H1 (cell line): ENCODE measurements around the gene SYF2. TPM values are rescaled to one million over a fixed set of nuclear protein-coding genes. Genes with fewer than 3 reads are reported as not detected.
A peak's percentile ranks its signal among the peaks of the same experiment; 100 is the strongest.
"Not testable (repeated sequence)": the region's sequence is repeated elsewhere in the genome, so short reads cannot be mapped to it uniquely, and the experiment has no call there.

Source experiments
- CTCF ChIA-PET: fragments of 300-600 bp; sonication (Branson Sonifier 250); formaldehyde crosslinking; loops from one replicate; lab custom pipeline; 2021; ENCODE audit not compliant: partially characterized antibody; lab: Charles Lee
- POLR2A ChIA-PET: fragments of 300-600 bp; sonication (Branson Sonifier 250); formaldehyde crosslinking; loops from one replicate; lab custom pipeline; 2021; ENCODE audit warnings: inconsistent platforms; ENCODE audit not compliant: partially characterized antibody; lab: Charles Lee
- DNase-seq, 2 experiments: peaks; one replicate each; pipeline versions ENCODE4 v3.0.0 to v3.0.0-alpha.2; 2010 to 2022; ENCODE audit warnings: low spot score in 2 of 2, low read depth in 1 of 2, mixed read lengths in 1 of 2
- FAIRE-seq: peaks from 2 replicates; lab custom pipeline; 2011; peaks lifted over from hg19 to GRCh38; lab: Jason Lieb, UNC
- H2AFZ ChIP-seq: 2 replicates; pipeline ENCODE4 v1.8.1; 2012; ENCODE audit warnings: low read length, inconsistent platforms
- H2AK5ac ChIP-seq: 2 replicates; pipeline ENCODE4 v1.6.1; 2013; ENCODE audit warnings: low read depth, low read length
- H2BK120ac ChIP-seq: replicated peaks from 2 replicates; pipeline ENCODE3; 2013; ENCODE audit warnings: low read depth, low read length, inconsistent platforms
- H2BK12ac ChIP-seq: 2 replicates; pipeline ENCODE4 v1.6.1; 2013; ENCODE audit warnings: low read depth, low read length
- H2BK15ac ChIP-seq: 2 replicates; pipeline ENCODE4 v1.6.1; 2013; ENCODE audit warnings: low read length
- H2BK20ac ChIP-seq: 2 replicates; pipeline ENCODE4 v1.6.1; 2013; ENCODE audit warnings: low read length
- H2BK5ac ChIP-seq: 2 replicates; pipeline ENCODE4 v1.6.1; 2013; ENCODE audit warnings: low read depth, low read length
- H3K14ac ChIP-seq: 2 replicates; pipeline ENCODE4 v1.6.1; 2013; ENCODE audit warnings: inconsistent platforms; ENCODE audit not compliant: insufficient read length
- H3K18ac ChIP-seq: 2 replicates; pipeline ENCODE4 v1.6.1; 2013; ENCODE audit warnings: low read length; ENCODE audit errors: extremely low read depth
- H3K23ac ChIP-seq: 2 replicates; pipeline ENCODE4 v1.6.1; 2013; ENCODE audit warnings: inconsistent platforms; ENCODE audit not compliant: insufficient read length
- H3K23me2 ChIP-seq: 2 replicates; pipeline ENCODE4 v1.6.1; 2013; ENCODE audit warnings: low read depth, low read length
- H3K27ac ChIP-seq: 2 replicates; pipeline ENCODE4 v1.6.1; 2011; ENCODE audit warnings: low read depth, low read length, inconsistent platforms
- H3K27me3 ChIP-seq, 4 experiments: replicated peaks in 1 of 4; 1 replicate in 1 of 4; 2 replicates in 3 of 4; pipeline versions ENCODE4 v1.6.1 to v1.8.1; 2011 to 2013; ENCODE audit warnings: low read length in 3 of 4, mild to moderate bottlenecking in 3 of 4, inconsistent platforms in 2 of 4, mixed read lengths in 2 of 4, moderate library complexity in 1 of 4; ENCODE audit not compliant: control insufficient read depth in 3 of 4, insufficient read depth in 3 of 4; ENCODE audit errors: extremely low read depth in 1 of 4
- H3K36me3 ChIP-seq, 4 experiments: 2 replicates each; pipeline versions ENCODE4 v1.6.1 to v1.8.1; 2011 to 2013; ENCODE audit warnings: mild to moderate bottlenecking in 4 of 4, low read length in 3 of 4, moderate library complexity in 2 of 4, control low read depth in 1 of 4, inconsistent platforms in 1 of 4; ENCODE audit not compliant: insufficient read depth in 4 of 4, control insufficient read depth in 2 of 4
- H3K4ac ChIP-seq: replicated peaks from 2 replicates; pipeline ENCODE3; 2013; ENCODE audit warnings: low read length, low read depth, mixed read lengths, inconsistent platforms; ENCODE audit not compliant: insufficient read length
- H3K4me1 ChIP-seq, 4 experiments: replicated peaks in 1 of 4; 1 replicate in 1 of 4; 2 replicates in 3 of 4; pipeline versions ENCODE4 v1.6.1 to v1.8.1; 2011 to 2013; ENCODE audit warnings: low read length in 3 of 4, inconsistent platforms in 2 of 4, mixed read lengths in 1 of 4; ENCODE audit not compliant: insufficient read depth in 4 of 4, control insufficient read depth in 3 of 4
- H3K4me2 ChIP-seq, 2 experiments: 2 replicates each; pipeline versions ENCODE4 v1.6.1 to v1.8.1; 2011 to 2013; ENCODE audit warnings: low read depth in 2 of 2, low read length in 2 of 2, control low read depth in 1 of 2, inconsistent platforms in 1 of 2, mild to moderate bottlenecking in 1 of 2; ENCODE audit not compliant: insufficient read depth in 1 of 2
- H3K4me3 ChIP-seq, 4 experiments: fragments of 200-600, 300-600 bp in 1 of 4; sonication (generic), shearing (Covaris generic), sonication (Bioruptor Twin) in 1 of 4; 2 replicates each; pipeline versions ENCODE4 v1.5.1 to v1.8.1; 2011 to 2016; ENCODE audit warnings: low read length in 4 of 4, low read depth in 3 of 4, control low read depth in 2 of 4, inconsistent platforms in 2 of 4, mild to moderate bottlenecking in 2 of 4, mixed read lengths in 1 of 4, moderate library complexity in 1 of 4; ENCODE audit not compliant: insufficient read depth in 2 of 4; ENCODE audit errors: extremely low read depth in 1 of 4
- H3K56ac ChIP-seq: replicated peaks from 2 replicates; pipeline ENCODE3; 2013; ENCODE audit warnings: low read depth, mild to moderate bottlenecking, mixed read lengths, low read length, inconsistent platforms; ENCODE audit not compliant: insufficient read length
- H3K79me1 ChIP-seq: 2 replicates; pipeline ENCODE4 v1.6.1; 2013; ENCODE audit warnings: low read depth, low read length, control low read depth
- H3K79me2 ChIP-seq, 2 experiments: 2 replicates each; pipeline versions ENCODE4 v1.6.1 to v1.8.1; 2012 to 2013; ENCODE audit warnings: low read length in 2 of 2, mild to moderate bottlenecking in 2 of 2, inconsistent platforms in 1 of 2; ENCODE audit not compliant: insufficient read depth in 2 of 2, control insufficient read depth in 1 of 2
- H3K9ac ChIP-seq, 4 experiments: replicated peaks in 1 of 4; 1 replicate in 1 of 4; 2 replicates in 3 of 4; pipeline versions ENCODE4 v1.6.1 to v1.8.1; 2011 to 2013; ENCODE audit warnings: low read depth in 3 of 4, low read length in 3 of 4, control low read depth in 2 of 4, mild to moderate bottlenecking in 2 of 4, moderate library complexity in 2 of 4, inconsistent platforms in 1 of 4; ENCODE audit errors: extremely low read depth in 1 of 4
- H3K9me3 ChIP-seq, 2 experiments: 2 replicates each; pipeline versions ENCODE4 v1.6.1 to v1.8.1; 2012 to 2013; ENCODE audit warnings: mild to moderate bottlenecking in 2 of 2, moderate library complexity in 2 of 2, control low read depth in 1 of 2, inconsistent platforms in 1 of 2, low read depth in 1 of 2, low read length in 1 of 2, mixed read lengths in 1 of 2; ENCODE audit not compliant: insufficient read depth in 2 of 2
- H4K20me1 ChIP-seq, 2 experiments: replicated peaks in 1 of 2; 2 replicates each; pipeline versions ENCODE3 to v1.8.1; 2011 to 2013; ENCODE audit warnings: inconsistent platforms in 2 of 2, low read length in 2 of 2, mild to moderate bottlenecking in 1 of 2; ENCODE audit not compliant: insufficient read depth in 2 of 2, control insufficient read depth in 1 of 2
- H4K5ac ChIP-seq: 2 replicates; pipeline ENCODE4 v1.6.1; 2013; ENCODE audit warnings: low read length, low read depth, mixed read lengths, inconsistent platforms; ENCODE audit not compliant: insufficient read length
- H4K8ac ChIP-seq: 2 replicates; pipeline ENCODE4 v1.8.0; 2013; ENCODE audit warnings: mild to moderate bottlenecking, moderate library complexity, low read length, inconsistent platforms; ENCODE audit not compliant: insufficient read depth; ENCODE audit errors: extremely low read depth
- H4K91ac ChIP-seq: replicated peaks from 2 replicates; pipeline ENCODE3; 2013; ENCODE audit warnings: low read length, mixed read lengths, inconsistent platforms; ENCODE audit not compliant: insufficient read length
- KDM4A ChIP-seq: IDR thresholded peaks from one replicate; pipeline ENCODE4 v1.7.1; 2012; ENCODE audit warnings: low read depth, mild to moderate bottlenecking, moderate library complexity, low read length, inconsistent platforms; ENCODE audit not compliant: severe bottlenecking
- WGBS, 2 experiments: shearing (Covaris generic) in 1 of 2; methylation state at CpG; one replicate each; pipeline versions ENCODE4 v1.1.6 to v1.1.7; 2013 to 2015; ENCODE audit warnings: low lambda C conversion rate in 2 of 2, mixed read lengths in 2 of 2, inconsistent platforms in 1 of 2, low coverage in 1 of 2, missing lambda C conversion rate in 1 of 2; ENCODE audit not compliant: insufficient replicate concordance in 2 of 2, insufficient coverage in 1 of 2, insufficient read length in 1 of 2; ENCODE audit errors: extremely low coverage in 1 of 2, missing lambda C conversion rate in 1 of 2; 5-methylcytosine and 5-hydroxymethylcytosine counted together
- polyA plus RNA-seq, 7 experiments: library from polyadenylated mRNA; depleted of rRNA in 3 of 7; stranded (reverse) in 5 of 7; unstranded in 2 of 7; fragments of >200 nt in 5 of 7; fragments of 200-250 nt in 2 of 7; gene quantifications; 1 replicate in 5 of 7; 2 replicates in 1 of 7; 4 replicates in 1 of 7; pipeline versions ENCODE4 v1.2.1 to v1.2.3, GENCODE V29; 2011 to 2013; ENCODE audit warnings: missing spikeins in 2 of 7, mixed read lengths in 2 of 7
- total RNA-seq: library from RNA; stranded (reverse); fragmentation: NEBNext Ultra II Directional; extraction: Animal tissue kit (Norgen Biotek cat#: 25700); gene quantifications from 2 replicates; pipeline ENCODE4 v1.2.1, GENCODE V29; 2021

SYF2 gene
- total and polyA plus RNA-seq, 2 of the 8 experiments (the other 6 are each of a cell fraction or from before 2014, with no cell fraction given), result 7.5 to 33.0 TPM

DNA sequence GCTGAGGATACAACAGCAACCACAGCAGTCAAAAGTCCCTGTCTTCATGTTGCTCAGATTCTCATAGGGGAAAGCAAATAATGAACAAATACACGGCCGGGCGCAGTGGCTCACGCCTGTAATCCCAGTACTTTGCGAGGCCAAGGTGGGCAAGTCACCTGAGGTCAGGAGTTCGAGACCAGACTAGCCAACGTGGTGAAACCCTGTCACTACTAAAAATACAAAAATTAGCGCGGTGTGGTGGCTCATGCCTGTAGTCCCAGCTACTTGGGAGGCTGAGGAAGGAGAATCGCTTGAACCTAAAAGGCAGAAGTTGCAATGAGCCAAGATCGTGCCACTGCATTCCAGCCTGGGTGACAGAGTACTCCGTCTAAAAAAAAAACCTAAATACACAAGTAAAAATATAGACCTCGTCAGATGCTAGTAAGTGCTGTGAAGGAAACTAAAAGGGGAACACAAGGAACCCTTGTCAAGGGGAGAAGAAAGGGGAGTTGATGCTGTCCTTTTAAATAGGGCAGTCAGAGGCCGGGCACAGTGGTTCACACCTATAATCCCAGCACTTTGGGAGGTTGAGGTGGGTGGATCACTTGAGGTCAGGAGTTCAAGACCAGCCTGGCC lies 36.0 kb upstream of the SYF2 start:
- H2BK12ac ChIP-seq, H3K9me3 ChIP-seq, FAIRE-seq, CTCF ChIA-PET, H2BK15ac ChIP-seq, H4K5ac ChIP-seq, H4K91ac ChIP-seq, H3K14ac ChIP-seq, H2BK20ac ChIP-seq, H3K79me1 ChIP-seq, H2AK5ac ChIP-seq, H3K27ac ChIP-seq, H4K8ac ChIP-seq, H3K27me3 ChIP-seq, DNase-seq, H3K9ac ChIP-seq, H3K4me1 ChIP-seq, H3K56ac ChIP-seq, H2BK120ac ChIP-seq, H3K23ac ChIP-seq, H4K20me1 ChIP-seq, H3K36me3 ChIP-seq, H3K79me2 ChIP-seq, H3K18ac ChIP-seq, H3K4ac ChIP-seq, H3K23me2 ChIP-seq, H2BK5ac ChIP-seq: not testable (repeated sequence)
- WGBS, 2 experiments, result 78% methylated on average over 14 of the region's 14 CpGs; no CpG with 5 or more reads in 1 of the 2 experiments
- TF ChIP-seq KDM4A, result peak; percentile 32
- H3K4me2 ChIP-seq, result peak overlapping the region; percentile 73 to 85
- H3K4me3 ChIP-seq, result peak overlapping the region in 2 of 4 experiments; percentile 56 to 59; a peak in 4 of 8 replicates
- POLR2A ChIA-PET, result interaction anchor here (1.0 kb wide), 1 partner anchor 19 kb away, joined by 3 read pairs; no protein-coding TSS in a partner anchor
- peak overlapping the region; percentile 82; the same call in 1 of the 2 replicates for H2AFZ ChIP-seq
